Stimulated activated CD4-positive, alpha-beta T cell treated with anti-CD3 and anti-CD28 coated beads, TNF-alpha, amount 100 ng/mL, for 1 hour (primary cell): ENCODE results near the gene RETSAT.
"Not testable (repeated sequence)": the region's sequence is repeated elsewhere in the genome, so short reads cannot be mapped to it uniquely, and the experiment has no call there.

Experiments used
- DNase-seq, 3 donors: peaks; one replicate each; pipeline ENCODE4 v3.0.0-alpha.2; 2020; ENCODE audit warnings: low read depth in 3 of 3, low spot score in 1 of 3

Gene RETSAT

DNA sequence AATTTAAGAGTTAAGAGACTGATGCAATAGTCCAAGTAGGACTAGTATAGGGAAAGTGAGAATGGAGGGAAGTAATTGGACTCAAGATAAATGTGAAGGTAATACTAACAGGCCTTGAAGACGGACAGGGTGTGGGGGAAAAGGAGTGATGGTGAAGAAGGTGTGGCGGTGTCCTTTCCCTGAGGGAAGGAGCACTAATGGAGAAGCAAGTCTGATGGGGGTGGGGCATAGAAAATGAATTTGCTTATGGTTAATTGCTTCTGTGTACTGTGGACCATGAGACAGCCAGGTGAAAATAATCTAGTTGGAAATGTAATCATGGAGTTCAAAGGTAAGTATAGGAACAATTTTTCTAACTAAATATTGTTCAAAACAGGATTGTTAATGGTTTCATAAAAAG is 19.4 kb downstream of the RETSAT start:
- DNase-seq, result no peak

DNA sequence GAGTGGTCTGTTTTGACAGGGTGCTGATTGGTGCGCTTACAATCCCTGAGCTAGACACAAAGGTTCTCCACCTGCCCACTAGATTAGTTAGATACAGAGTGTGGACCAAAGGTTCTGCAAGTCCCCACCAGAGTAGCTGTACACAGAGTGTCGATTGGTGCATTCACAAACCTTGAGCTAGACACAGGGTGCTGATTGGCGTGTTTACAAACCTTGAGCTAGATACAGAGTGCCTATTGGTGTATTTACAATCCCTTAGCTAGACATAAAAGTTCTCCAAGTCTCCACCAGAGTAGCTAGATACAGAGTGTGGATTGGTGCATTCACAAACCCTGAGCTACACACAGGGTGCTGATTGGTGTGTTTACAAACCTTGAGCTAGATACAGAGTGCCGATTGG is 20.5 kb downstream of the RETSAT start:
- not testable (repeated sequence) for DNase-seq

DNA sequence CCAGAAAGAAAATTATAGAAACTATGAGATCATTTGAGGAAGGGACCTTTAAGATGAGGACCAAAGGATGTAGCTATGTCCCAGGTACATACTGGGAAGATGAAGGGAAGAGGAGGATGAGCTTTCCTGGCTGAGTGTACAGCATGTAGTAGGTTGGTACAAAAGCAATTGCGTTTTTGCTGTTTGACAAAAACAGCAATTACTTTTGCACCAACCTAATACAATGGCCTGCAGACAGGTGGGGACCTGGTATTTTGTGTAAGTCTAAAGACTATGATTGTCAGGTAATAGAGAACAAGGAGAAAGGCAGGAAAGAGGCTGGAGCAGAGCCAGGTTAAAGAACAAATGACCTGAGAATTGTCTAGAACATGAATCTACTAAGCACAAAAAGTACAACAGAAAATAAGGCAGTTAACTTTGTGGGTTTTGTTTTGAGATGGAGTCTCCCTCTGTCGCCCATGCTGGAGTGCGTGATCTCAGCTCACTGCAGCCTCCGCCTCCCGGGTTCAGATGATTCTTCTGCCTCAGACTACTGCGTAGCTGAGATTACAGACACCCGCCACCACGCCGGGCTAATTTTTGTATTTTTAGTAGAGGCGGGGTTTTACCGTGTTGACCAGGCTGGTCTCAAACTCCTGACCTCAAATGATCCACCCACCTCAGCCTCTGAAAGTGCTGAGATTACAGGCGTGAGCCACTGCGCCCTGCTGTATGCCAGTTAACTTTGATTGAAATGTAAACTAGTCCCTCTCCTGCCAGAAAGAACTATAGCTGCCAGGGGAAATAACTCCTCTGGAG is 23.3 kb downstream of the RETSAT start:
- no peak for DNase-seq

DNA sequence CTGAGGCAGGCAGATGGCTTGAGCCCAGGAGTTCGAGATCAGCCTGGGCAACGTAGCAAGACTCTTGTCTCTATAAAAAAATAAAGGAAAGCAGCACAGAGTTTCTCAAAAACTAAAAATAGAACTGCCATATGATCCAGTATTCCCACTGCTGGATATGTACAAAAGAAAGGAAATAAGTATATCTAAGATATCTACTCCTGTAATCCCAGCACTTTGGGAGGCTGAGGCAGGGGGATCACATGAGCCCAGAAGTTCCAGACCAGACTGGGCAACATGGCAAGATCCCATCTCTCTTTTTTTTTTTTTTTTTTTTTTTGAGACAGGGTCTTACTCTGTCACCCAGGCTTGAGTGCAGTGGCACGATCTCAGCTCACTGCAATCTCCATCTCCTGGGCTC is 24.6 kb downstream of the RETSAT start:
- DNase-seq, result not testable (repeated sequence)

DNA sequence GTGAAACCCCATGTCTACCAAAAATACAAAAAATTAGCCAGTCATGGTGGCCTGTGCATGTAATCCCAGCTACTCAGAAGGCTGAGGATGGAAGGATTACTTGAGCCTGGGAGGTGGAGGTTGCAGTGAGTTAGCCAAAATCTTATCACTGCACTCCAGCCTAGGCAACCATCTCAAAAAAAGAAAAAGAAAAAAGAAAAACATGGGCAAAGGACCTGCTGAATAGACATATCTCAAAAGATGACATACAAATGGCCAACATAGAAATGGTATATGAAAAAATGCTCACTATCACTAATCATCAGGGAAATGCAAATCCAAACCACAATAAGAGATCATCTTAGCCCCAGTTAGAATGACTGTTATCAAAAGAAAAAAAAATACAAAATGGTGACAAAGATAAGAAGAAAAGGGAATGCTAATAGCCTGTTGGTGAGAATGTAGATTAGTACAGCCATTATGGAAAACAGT is 25.1 kb downstream of the RETSAT start:
- DNase-seq, result no peak

DNA sequence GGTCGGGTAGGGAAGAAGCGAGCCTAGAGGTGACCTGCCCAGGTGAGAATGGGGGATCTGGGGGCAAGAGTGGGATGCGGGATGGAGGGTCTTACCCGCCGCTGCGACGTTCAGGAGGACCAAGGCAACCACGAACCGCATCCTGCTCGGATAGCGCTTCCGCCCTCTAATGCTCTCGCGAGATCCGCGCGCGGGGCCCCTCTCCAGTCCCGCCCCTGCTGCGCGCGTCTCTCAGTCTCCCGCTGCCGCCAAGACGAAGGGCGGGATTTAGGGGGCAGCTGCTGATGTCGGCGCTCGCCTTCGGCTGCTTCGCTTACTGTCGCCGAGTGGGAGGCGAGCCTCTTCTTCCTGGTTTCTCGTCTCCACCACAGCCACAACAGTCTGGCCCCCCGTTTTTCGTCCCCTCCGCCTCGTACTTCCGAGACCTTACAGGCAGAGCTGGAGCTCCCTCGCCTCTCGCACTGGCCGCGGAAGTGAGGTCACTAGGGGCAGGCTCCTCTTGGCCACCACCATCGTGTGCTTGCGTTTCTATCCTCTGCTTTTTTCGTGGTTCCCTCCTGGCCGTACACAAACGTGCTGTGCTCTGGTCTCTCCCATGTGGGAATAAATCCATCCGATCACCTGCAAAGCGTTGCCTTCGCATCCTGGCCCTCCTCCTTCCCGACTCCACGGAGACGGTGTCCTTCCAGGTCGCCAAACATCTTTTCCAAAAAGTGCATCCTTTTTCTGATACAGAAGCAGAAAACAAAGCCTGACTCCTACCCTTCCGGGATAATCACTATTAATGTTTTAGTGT is 26.3 kb downstream of the RETSAT start, which contains the start of gene TGOLN2:
TGOLN2 (minus strand) TSS at position 168 of the 796 bp plus-strand sequence; CDS start at position 141, 27 bp downstream.
- DNase-seq, result peak; percentile 82 to 88 (median 85)

DNA sequence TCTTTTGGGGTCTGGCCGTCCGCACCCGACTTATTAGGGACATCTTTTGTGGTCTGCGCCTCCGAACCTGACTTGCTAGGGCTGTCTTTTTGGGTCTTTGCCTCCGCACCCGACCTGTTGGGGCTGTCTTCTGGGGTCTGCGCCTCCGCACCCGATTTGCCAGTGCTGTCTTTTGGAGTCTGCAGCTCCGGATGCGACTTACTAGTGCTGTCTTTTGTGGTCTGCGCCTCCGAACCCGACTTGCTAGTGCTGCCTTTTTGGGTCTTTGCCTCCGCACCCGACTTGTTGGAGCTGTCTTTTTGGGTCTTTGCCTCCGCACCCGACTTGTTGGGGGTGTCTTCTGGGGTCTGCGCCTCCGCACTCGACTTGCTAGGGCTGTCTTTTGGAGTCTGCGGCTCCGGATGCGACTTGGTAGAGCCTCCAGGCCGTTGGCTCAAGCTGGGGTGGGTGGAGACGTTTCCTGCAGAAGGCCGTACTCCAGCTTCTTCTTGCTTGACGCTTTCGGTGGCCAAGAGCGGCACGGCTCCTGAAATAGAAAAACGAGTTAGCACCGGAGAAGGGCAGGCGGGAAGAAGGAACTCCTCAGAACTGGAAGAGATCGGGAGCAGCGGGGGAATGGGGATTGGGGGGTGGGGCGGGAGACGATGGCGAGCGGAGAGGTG is 27.0 kb downstream of the RETSAT start:
- peak in 1 of 3 donors; percentile 25 for DNase-seq

DNA sequence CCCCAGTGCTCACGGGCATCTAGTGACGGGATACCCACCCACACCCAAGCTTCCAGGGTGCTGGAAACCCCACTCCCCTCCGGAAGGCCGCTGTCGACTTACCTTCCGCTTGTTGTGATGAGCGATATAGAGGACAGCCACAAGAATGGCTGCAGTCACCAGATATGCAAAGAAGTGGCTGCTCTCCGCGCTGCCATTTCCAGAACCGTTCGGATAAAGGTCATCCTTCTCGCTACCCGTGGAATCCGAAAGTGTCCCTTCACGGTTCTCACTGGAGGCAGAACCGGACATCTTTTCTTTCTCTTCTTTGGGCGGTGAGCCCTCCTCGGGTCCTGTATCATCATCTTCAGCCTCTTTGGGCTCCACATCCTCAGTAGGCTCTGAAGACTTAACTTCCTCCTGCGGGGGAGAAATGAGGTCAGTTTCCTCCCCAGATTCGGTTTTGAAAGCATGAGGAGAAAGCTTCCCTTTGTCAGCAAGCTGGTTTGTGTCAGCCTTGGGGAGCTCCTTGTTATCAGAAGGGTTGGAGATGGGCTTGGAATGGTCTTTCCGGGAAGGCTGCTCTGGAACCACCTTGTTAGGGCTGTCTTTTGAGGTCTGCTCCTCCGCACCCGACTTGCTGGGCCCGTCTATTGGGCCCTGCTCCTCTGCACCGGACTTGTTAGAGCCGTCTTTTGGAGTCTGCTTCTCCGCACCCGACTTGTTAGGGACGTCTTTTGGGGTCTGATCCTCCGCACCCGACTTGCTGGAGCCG is 27.7 kb downstream of the RETSAT start:
- no peak for DNase-seq

DNA sequence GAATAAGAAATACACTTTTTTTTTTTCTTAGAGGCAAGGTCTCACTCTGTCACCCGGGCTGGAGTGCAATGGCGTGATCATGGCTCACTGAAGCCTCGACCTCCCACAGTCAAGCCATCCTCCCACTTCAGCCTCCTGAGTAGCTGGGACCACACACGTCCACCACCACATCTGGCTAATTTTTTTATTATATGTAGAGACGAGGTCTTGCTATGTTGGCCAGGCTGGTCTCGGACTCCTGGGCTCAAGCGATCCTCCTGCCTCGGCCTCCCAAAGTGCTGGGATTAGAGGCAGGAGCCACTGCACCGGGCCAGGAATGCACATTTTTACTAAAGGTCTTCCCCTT is 28.9 kb downstream of the RETSAT start:
- DNase-seq, result no peak

DNA sequence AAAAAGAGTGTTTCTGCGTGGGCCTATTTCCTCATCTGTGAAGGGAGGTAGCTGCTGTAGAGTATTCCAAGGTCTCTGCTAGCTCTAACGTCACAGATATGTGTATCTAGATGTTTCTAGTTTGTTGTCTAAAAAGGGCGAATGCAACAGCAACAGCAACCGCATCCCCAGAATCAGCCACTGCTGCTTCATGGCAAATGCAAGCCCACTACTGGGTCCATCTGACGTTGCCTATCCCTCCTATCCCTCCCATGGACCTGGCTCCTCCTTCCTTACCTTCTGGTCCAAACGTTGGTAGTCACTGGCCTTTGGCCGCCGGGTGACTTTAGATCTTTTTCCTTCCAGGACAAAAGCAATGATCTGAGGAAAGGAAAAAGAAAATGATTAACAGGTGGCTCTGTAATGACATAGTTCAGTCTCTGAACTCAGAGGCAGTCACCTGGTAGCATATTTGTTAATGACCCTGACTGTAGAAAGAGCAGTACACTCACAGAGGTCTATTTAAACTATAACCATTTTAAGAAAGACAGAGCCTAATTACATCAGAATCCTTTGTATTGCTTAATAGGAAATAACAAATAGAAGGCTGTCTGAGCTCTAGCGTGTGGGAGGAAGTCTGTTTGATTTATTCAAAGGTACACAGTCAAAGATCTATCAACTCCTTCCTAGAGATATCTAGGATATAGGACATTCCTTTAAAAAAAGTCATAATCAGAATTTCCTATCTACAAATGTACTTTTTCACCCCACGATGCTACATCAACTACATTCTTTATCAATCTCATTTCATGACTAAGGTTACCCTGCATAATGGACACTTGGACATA is 29.5 kb downstream of the RETSAT start:
- DNase-seq, result no peak

DNA sequence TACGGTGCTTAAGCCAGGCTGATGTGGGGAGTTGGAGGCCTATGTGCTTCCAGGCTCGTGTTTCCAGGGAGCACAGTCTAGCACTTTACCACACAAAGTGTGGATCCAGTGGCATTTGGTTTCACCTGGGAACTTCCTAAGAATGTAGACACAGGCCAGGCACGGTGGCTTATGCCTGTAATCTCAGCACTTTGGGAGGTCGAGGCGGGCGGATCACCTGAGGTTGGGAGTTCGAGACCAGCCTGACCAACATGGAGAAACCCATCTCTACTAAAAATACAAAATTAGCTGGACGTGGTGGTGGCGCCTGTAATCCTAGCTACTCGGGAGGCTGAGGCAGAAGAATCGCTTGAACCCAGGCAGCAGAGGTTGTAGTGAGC is 30.4 kb downstream of the RETSAT start:
- not testable (repeated sequence) for DNase-seq

DNA sequence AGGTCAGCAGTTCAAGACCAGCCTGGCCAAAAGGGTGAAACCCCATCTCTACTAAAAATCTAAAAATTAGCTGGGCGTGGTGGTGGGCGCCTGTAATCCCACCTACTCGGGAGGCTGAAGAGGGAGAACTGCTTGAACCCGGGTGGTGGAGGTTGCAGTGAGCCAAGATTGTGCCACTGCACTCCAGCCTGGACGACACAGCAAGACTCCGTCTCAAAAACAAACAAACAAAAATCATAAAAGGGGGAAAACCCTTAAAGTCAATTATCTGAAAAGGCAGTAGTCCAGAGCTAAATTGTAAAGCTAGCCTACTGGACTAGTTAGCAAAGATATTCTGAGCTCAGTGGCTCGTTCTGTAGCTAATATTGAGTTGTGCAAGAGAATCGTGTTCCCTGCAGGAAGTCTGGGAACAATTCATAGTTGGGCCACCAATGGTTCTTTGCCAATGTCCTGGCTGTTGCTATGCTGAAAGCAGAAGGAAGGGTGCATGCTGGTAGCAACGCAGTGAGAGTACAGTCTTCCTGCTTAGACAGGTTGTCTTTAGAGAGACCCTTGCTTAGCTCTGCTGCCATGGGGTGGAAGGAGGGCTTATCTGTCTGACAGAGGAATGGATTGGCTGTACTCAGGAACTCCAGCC is 30.9 kb downstream of the RETSAT start:
- no peak for DNase-seq

DNA sequence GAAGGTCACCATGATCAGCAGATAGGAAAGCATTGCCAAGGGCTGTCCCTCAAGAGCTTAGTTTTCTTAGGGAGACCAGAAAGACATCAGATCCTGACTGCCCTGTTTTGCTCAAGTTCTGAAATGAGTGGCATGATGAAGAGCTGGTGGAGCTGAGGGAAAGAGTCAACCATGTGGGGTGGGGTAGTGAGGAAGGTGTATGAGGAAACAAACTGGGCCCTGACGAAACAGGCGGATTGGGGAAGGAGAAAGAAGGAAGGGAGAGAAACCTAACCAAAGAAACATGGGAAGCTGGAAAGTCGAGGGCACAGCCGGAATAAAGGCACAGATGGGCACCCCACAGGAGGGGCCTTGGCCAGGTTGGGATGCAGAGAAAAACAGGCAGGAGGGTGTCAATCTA is 34.5 kb downstream of the RETSAT start:
- DNase-seq, result no peak

DNA sequence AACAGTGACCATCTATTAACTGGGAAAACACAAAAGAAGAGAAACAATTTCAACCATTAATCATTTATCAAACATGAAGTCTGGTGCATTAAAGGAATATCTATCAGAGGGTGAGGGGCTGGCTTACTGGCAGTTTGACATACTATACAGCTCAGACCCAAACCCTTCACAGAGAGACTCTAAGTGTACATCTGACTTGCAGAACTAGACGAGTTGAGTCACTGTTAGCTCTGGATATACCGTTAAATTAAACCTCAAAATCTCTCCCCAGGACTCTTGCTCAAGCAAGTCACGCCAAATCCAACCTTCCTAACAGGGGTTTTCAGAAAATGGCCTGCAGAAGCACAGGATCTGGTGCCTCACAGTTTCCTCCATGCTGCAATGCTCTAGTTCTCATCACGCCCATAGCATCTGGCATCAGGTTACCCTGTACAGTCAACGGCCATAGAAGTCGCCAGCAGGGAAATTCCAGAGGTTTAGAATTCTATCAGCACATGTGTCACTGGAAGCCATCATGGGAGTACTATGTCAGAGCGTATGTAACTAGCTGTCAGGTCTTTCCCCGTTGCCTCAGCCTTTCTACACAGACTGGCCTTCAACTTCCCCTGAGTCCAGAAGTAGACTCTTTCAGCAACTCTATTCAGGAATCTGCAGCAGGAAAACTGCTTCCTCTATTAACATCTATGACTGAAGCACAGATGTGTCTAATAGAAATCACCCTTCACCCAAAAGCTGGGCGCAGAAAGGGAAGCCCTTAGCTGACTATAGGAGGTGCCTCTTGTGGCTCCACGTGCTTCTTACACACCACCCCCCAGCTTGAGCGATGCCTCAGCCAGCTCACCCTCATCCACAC is 35.9 kb downstream of the RETSAT start:
- DNase-seq, result no peak

DNA sequence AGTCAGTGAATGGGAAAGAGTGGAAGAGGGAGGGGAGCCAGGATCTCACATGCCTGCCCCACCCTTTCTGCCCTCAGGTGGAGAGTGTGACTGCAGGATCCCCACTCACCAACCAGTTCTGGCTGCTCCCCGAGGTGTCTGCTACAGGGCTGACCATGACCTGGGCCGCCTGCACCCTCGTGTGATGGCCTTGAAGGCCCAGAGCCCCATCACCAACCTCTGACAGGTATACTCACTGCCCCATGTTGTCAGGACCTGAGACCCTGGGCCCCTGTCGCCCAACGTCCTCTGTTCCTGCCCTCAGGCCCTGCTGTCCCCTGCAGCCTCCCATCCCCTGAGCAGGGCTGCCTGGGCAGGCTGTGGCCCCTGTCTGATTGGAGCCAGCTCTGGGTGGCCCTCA is 38.4 kb downstream of the RETSAT start:
- not testable (repeated sequence) for DNase-seq

DNA sequence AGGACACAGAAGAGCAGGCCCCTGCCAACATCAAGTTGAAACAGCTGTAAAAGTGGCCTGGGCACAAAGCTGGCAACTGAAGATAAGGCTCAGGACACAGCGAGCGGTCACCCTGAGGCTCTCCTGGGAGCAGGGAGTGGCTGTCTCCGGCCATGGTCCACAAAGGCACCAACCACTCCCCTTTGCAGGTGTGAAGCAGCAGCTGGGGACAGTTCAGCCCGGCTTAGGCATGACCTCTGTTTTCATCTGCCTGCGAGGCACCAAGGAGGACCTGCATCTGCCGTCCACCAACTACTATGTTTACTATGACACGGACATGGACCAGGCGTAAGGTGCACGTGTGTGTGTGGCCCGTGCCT is 39.5 kb downstream of the RETSAT start:
- no peak for DNase-seq

DNA sequence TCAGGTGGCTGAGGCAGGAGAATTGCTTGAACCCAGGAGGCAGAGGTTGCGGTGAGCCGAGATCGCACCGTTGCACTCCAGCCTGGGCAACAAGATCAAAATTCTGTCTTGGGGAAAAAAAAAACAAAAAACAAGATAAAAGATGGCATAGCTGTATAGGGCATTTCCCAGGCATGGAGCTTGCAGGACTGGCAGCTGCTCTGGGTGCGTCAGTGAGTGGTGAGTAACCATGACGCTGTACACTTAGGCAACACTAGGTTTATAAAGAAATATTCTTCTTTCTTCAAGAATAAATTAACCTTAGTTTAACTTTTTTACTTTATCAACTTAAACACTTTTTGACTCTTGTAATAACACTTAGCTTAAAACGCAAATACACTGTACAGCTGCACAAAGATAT is 41.9 kb downstream of the RETSAT start:
- no peak for DNase-seq

DNA sequence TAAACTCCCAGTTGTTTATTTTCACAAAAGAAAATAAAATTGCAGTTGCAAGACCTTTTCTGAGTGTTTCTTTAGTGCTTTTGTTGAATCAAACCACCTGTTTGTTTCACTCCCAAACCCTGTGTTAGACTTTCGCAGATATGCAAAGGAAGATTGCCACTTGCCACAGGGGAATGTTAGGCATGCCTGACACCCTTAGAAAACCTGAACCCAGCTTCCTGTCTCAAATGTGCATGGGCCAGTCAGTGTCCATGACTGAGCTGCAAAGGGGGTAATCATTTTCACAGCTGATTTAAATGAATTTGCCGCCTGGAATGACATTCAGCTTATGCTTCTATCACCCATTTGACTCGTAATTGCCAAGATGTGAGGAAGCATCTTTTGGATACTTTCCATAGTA is 44.0 kb downstream of the RETSAT start:
- no peak for DNase-seq
